ENCODE data around the gene TKTL1.

The TKTL1 gene

DNA sequence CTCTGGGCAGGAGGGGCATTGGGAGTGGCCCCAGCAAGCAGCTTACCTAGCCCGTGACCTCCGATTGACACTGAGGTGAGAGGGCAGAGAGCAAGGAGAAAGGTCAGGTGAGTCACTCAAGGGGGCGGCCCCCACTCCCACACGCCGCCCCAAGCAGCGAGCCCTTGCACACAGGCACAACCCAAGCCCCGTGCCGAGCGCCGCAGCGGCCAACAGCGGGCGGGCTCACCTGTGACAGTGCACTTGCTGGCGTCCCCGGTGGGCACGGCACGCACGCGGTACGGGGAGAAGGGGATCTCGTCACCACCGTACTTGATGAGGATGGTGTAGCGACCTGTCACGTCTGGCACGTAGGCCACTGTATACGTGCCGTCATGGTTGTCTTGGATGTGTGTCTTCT lies 61.6 kb downstream of the TKTL1 start:
- no peak overlapping the region for H3K27ac ChIP-seq
- no peak overlapping the region for H3K4me3 ChIP-seq

DNA sequence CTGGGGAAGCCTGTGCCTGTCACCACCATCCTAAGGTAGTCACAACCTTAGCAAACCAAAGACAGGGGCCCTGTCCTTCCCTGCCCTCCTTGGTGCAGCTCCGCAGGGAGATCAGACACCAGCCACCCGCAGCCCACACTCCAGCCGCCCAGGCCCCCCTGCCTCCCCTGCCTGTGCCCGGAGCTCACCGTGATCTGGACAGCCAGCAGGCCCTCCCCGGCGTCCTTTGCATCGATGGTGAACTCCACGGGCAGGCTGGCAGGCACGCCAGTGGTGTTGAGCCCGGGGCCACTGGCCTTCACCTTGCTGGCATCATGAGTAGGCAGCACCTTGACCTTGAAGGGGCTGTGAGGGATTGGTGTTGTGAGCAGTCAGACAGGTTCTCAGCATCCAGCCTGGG lies 62.4 kb downstream of the TKTL1 start:
- Histone ChIP-seq H3K4me3 (no peak overlapping the region), H3K27ac (no peak overlapping the region)

DNA sequence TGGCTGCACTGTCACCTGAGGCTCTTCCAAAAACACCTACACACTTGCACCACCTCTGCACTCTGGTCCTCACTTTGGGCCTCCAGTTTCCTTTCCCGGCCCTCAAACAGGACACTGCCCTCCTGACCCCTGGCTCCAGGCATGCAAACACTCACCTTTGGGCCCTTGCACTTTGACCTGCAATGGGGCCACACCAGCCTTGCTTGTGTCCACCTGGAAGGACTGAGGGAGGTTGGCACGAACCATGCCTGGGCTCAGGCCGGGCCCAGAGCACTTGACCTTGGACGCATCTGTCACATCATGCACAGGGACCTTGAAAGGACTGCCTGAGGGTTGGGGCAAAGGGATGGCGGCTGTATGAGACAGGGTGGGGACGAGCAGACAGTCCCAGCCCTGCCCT lies 63.2 kb downstream of the TKTL1 start:
- Histone ChIP-seq H3K27ac (no peak overlapping the region), H3K4me3 (no peak overlapping the region)

DNA sequence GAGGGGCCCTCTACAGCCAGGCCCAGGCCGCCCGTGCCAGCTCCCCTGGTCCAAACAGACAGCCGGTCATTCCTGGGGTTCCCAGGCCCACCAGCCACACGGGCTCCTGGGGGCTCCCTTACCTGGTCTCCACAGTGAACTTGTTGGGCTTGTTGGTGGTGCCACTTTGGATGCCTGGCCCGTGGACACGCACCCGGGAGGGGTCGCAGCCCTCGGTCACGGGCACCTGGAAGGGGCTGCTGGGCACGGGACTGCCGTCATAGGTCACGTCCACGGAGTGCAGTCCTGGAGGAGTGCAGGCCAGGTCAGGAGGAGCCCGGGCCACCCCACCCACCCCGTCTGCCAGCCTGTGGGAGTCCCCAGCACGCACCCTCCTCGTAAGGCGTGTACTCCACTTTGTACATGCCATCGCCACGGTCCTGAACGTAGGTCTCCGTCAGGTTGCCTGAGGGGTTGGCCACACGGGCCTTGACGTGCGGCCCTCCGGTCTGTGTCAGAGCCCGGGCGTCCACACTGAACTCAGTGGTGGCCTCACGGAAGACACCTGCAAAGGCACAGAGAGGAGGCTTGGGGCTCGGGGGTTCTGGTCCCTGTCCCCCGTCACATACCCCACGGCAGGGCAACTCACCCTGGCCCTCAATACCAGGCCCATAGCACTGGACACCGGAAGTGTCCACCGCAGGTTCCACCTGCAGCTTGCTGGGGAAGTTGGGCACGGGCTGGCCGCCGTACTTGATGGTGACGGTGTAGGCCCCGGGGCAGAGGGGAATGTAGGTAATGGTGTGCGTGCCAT lies 64.0 kb downstream of the TKTL1 start:
- no peak overlapping the region for H3K27ac ChIP-seq
- no peak overlapping the region for H3K4me3 ChIP-seq

DNA sequence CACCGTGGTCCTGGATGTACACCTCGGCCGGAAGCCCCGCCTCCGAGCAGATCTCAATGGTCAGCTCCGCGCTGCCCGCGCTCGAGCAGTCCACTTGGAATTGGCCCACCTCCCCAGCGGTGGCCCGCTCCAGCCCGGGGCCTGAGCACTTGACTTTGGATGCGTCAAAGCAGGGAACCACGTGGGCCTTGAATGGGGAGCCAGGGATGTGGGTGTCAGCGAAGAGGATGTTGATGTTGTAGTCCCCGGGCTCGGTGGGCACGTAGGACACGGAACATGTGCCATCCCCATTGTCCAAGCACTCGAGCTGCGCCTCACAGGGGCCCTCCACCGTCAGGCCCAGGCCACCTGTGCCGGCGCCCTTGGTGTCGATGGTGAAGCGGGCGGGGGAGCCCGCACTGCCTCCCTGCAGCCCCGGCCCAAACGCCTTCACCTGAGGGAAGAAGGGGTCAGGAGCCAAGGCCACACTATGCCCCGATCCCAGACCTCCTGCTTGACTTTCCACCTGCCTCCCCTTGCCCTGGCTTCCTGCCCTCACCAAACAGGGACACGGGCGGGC lies 64.6 kb downstream of the TKTL1 start:
- Histone ChIP-seq H3K27ac (no peak overlapping the region), H3K4me3 (no peak overlapping the region)

DNA sequence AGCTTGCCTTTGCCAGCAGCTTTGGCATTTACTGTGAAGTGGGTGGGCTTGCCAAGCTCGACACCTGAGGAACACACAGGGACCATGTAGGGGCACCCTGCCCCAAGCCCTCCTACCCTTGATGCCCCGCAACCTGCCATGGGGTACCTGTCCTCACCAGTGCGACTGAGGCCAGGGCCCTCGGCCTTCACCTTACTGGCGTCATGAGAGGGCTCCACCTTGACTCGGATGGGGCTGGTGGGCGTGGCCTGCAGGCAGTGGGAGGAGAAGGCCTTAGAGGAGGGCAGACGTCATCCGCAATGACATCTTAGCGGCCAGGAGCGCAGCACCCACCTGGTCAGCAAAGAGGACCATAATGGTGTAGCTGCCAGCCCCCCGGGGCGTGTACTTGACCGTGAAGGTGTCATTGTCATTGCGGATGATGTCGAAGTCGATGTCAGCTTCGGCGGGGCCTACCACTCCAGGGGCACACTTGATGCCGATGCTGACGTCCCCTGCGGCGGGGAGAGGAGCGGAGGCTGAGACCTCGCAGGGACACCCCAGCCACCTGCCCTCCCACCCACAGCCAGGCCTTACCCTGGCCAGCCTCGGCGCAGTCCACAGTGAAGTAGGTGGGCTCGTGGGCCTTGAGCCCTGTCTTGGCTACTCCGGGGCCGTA lies 66.6 kb downstream of the TKTL1 start:
- Histone ChIP-seq H3K27ac (peak overlapping the region in 1 of 21 experiments; percentile 14), H3K4me3 (no peak overlapping the region)

GRCh38 chrX:154363706-154364439 lies 68.3 kb downstream of the TKTL1 start:
- Histone ChIP-seq H3K27ac (no peak overlapping the region), H3K4me3 (no peak overlapping the region)

GRCh38 chrX:154365052-154365600 lies 69.5 kb downstream of the TKTL1 start:
- peak overlapping the region in 2 of 21 experiments; percentile 6 to 59 for H3K27ac ChIP-seq
- no peak overlapping the region for H3K4me3 ChIP-seq

DNA sequence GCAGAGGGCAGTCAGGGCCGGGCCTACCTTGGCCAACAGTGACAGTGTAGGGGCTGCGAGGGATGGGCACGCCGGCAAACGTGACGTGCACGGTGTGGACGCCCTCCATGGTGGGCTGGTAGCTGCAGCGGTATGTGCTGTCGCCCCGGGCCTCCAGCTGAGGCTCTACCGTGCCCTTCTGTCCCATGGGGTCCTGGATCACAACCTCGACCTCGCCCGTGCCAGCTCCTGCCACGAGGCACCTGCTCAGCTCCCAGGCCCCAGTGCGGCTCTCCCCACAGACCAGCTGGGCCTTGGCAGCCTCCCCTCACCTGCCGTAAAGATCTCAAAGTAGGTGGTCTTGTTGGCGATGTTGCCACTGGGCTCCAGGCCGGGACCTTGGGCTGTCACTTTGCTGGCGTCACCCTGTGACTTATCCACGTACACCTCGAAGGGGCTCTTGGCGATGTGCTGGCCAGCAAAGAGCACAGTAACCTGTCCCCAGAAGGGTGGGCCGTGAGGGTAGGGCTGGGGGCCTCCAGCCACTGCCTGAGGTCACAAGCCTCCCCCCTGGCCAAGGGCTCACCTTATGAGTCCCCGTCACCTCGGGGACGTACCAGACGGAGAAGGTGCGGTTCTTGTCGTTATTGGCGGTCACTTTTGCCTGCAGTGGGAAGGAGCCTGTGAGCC lies 70.5 kb downstream of the TKTL1 start:
- Histone ChIP-seq H3K4me3 (no peak overlapping the region), H3K27ac (peak overlapping the region in 3 of 21 experiments; percentile 24 to 94 (median 59))

GRCh38 chrX:154366666-154367055 lies 71.1 kb downstream of the TKTL1 start:
- Histone ChIP-seq H3K4me3 (no peak overlapping the region), H3K27ac (peak overlapping the region in 7 of 21 experiments; percentile 4 to 95 (median 59))

DNA sequence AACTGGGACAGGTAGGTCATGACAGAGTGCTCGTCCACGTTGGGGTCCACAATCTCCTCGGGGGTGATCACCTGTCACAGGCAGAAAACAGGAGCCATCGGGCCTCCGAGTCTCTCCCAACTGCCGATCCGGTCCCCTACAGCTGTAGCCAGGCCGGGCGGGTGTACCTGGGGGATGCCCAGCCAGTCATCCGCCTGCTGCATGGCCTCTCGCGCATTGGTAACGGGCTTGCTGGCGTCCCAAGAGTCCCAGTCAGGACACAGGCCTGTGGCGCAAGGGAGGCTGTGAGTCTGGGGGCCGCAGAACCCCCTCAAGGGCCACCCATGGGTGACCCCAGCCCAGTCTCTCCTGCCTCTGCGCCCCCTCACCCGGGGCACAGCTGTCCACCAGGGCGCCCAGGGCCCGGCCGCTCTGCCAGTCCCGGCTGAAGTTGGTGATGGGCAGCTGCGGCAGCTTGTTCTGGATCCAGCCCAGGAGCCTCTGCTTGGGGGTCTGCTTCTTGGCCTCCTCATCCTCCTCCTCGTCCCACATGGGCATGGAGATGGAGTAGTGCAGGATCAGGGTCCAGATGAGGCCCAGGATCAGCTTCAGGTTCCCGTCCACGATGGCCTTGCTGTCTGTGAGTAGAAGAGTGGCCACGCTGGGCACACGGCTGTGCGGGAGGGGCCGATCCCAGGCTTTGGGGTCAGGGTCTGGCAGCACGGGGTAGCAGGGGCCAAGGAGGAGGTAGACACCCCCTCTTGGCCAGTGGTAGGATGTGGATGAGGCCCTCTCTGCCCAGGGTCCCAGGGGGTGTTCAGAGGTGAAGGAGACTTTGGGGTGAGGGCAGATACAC lies 72.1 kb downstream of the TKTL1 start:
- peak overlapping the region in 4 of 7 experiments; percentile 63 to 74 (median 70) for H3K4me3 ChIP-seq
- H3K27ac ChIP-seq, result peak overlapping the region; percentile 10 to 98 (median 89)

DNA sequence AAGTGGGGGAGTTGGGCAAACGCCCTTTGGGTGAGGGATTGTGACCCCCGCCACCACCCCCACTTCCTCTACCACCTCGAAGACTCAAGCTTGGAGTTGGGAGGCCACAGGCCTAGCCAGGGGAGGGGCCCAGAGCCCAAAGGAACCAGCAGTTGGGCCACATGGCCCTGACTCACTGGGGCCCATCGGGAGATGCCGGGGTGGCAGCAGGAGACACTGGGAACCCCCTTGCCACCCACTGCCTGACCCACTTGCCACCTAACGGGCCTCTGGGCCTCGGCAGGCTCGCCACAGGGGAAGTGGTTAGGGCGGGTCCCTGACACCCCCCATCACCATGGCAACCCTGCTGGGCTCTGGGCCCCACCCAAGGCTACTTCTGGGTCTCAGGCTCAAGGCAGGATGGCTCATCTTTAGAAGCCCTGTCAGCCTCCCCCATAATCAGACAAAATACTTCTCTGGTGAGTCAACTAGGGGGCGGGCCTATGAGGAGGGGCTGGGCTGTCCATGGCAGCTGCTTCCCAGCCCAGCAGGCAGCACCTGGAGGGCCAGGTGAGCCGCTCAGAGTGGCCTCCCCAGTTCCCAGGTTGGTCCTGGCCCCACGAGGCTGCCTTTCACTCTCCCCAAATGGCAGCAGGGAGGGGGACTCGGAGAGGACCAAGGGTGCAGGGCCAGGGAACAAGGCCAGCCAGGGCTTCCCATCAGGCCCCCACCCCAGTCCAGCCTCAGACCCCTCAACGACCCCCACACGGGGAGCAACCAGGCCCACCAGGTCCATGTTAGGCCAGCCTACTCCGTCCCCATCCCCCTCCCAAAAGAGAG lies 73.2 kb downstream of the TKTL1 start:
- Histone ChIP-seq H3K27ac (peak overlapping the region; percentile 67 to 98 (median 89)), H3K4me3 (peak overlapping the region; percentile 56 to 74 (median 64))

- Histone ChIP-seq H3K4me3 (peak overlapping the region; percentile 56 to 74 (median 64)), H3K27ac (peak overlapping the region; percentile 67 to 98 (median 89))
Measured at GRCh38 chrX:154369449-154370299, 74.1 kb downstream of the TKTL1 start.

DNA sequence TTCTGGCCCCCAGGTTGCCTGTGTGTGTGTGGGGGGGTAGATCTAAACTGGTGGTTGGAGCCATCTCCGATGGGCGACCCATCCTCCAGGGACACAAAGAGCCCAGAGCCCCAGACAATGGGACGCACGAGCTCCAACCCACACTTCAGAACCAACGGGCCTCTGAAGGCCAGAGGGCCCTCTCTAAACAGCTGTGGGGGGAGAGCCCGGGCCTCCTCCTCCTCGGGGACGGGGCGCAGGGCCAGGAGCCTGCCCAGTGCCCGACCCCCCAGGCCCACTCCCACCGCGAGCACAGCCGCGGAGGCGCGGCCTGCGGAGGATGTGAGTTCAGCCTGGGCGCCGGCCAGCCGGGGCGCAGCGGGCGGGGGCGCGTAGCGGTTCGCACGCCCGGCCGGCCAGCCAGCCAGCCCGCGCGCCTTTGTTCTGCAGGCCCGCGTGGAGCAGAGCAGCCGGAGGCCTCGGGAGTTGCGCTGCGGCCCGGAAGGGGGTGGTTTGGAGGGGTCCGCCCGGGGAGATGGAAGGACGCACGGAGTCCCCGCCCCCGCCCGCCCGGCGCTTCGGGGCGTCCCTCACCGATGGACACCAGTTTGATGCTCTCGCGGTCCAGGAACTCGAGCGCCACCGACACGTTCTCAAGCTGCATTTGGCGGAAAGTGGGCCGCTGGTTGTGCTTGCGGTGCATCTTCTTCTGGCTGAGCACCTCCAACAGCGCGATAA lies 74.9 kb downstream of the TKTL1 start:
- Histone ChIP-seq H3K4me3 (peak overlapping the region; percentile 56 to 74 (median 64)), H3K27ac (peak overlapping the region; percentile 15 to 98 (median 88))

DNA sequence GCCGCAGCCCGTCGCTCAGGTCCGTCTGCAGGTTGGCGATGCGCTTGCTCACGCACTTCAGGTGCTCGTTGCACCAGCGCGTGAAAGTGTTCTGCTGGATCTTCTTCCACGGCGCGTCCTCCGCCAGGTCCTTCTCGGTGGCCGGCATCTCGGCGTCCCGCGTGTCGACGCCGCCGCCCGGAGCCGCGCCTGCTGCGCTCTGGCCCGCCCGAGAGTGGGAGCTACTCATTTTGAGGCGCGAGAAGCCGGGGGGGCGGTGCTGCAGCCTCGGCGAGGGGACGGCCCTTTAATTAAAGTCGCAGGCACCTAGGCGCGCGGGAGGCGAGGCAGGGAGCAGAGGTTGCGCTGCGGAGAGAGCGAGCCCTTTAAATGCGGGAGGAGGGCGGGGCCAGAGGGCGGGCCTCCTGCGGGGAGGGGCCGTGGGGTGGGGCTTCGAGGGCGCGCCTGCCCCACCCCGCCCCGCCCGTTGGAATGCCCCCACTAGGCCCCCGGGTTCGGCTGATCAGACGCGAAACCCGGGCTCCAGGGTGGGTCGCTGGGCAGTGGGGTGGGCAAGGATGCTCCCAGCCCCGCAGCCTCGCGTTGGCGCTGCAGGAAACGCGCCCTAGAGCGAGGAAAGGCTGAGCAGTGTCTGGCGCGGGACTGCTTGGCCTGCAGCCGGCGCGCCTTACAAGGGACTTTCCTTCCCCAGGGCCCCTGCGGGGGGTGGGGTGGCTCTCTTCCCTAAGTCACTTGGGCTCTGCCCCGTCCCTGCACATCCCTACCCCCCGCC lies 75.6 kb downstream of the TKTL1 start:
- Histone ChIP-seq H3K4me3 (peak overlapping the region; percentile 56 to 74 (median 64)), H3K27ac (peak overlapping the region; percentile 15 to 98 (median 89))

Data from skin epidermis (tissue), 12 donors.